ENCODE measurements around the gene SLC13A5.
A peak's percentile ranks its signal among the peaks of the same experiment; 100 is the strongest.
"Not testable (repeated sequence)": the region's sequence is repeated elsewhere in the genome, so short reads cannot be mapped to it uniquely, and the experiment has no call there.

Gene SLC13A5

GRCh38 chr17:6666557-6666956 is 46.6 kb downstream of the SLC13A5 start:
- no peak for DNase-seq (ENCODE audit: insufficient read length, low spot score)
- TF ChIP-seq CTCF (IDR thresholded peaks at IDR 0.05; ENCODE audit: insufficient read depth, missing control alignments): no peak
- no peak for FAIRE-seq

- FAIRE-seq: no peak
- TF ChIP-seq CTCF (IDR thresholded peaks at IDR 0.05; ENCODE audit: insufficient read depth, missing control alignments): peak; percentile 71
- peak; percentile 68 for DNase-seq (ENCODE audit: insufficient read length, low spot score)
These were observed 47.1 kb downstream of the SLC13A5 start for GRCh38 chr17:6666077-6666521.

- not testable (repeated sequence) for FAIRE-seq; DNase-seq (ENCODE audit: insufficient read length, low spot score)
These were observed 50.0 kb downstream of the SLC13A5 start for GRCh38 chr17:6663200-6663599.

- DNase-seq (ENCODE audit: insufficient read length, low spot score): no peak
- no peak for FAIRE-seq
- TF ChIP-seq CTCF (IDR thresholded peaks at IDR 0.05; ENCODE audit: insufficient read depth, missing control alignments): no peak
These were observed 51.7 kb downstream of the SLC13A5 start for GRCh38 chr17:6661464-6661848.

- DNase-seq (ENCODE audit: insufficient read length, low spot score): no peak
- no peak for FAIRE-seq
- TF ChIP-seq CTCF (IDR thresholded peaks at IDR 0.05; ENCODE audit: insufficient read depth, missing control alignments): no peak
These were observed 52.2 kb downstream of the SLC13A5 start for GRCh38 chr17:6660805-6661463.

- no peak for DNase-seq (ENCODE audit: insufficient read length, low spot score)
- TF ChIP-seq CTCF (IDR thresholded peaks at IDR 0.05; ENCODE audit: insufficient read depth, missing control alignments): no peak
- FAIRE-seq: no peak
These were observed 53.1 kb downstream of the SLC13A5 start for GRCh38 chr17:6660101-6660500.

- FAIRE-seq; DNase-seq (ENCODE audit: insufficient read length, low spot score): not testable (repeated sequence)
These were observed 54.8 kb downstream of the SLC13A5 start for GRCh38 chr17:6658411-6658810.

- DNase-seq (ENCODE audit: insufficient read length, low spot score) (no peak), FAIRE-seq (no peak)
- no peak for TF ChIP-seq CTCF (IDR thresholded peaks at IDR 0.05; ENCODE audit: insufficient read depth, missing control alignments)
These were observed 55.4 kb downstream of the SLC13A5 start for GRCh38 chr17:6657633-6658287.

GRCh38 chr17:6656797-6657632 is 56.2 kb downstream of the SLC13A5 start:
- FAIRE-seq; DNase-seq (ENCODE audit: insufficient read length, low spot score): not testable (repeated sequence)

- FAIRE-seq; DNase-seq (ENCODE audit: insufficient read length, low spot score): not testable (repeated sequence)
These were observed 57.3 kb downstream of the SLC13A5 start for GRCh38 chr17:6655732-6656361.

All from D721Med (cell line).